Measurements from ENCODE around the gene PRR14L.
A peak's percentile ranks its signal among the peaks of the same experiment; 100 is the strongest.
"Not testable (repeated sequence)": the region's sequence is repeated elsewhere in the genome, so short reads cannot be mapped to it uniquely, and the experiment has no call there.

Gene PRR14L

DNA sequence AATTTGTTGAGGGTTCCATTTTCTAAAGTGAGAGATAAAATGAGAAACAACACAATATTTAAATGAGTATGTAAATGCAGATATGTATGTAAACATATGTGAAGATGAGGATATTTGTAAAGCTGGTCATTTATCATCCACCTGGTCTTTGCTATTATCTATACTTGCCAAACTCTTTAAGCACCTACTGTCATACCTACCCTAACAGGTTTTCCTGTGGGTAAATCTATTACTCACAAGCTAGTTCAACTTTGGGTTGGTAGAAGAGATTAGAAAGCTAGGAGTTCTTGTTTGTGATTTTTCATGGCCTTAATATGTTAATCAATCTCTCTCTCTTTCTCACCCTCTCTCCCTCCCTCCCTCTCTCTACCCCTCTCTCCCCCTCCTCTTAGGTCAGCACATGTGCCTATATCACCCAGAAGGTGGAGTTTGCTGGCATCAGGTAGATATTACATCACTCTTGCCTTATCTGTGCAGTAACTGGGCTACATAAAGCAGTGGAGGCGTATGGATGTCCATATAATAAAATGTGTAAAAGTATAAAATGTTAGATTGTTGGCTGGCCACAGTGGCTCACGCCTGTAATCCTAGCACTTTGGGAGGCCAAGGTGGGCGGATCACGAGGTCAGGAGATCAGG lies 18.6 kb upstream of the PRR14L start:
- no peak for DNase-seq (ENCODE audit: extremely low spot score)
- no peak for TF ChIP-seq CTBP1 (IDR thresholded peaks at IDR 0.05; ENCODE audit: borderline replicate concordance)
- TF ChIP-seq FOXM1 (IDR thresholded peaks at IDR 0.05; ENCODE audit: borderline replicate concordance), result no peak
- TF ChIP-seq ELF4 (IDR thresholded peaks at IDR 0.05), result no peak
- TF ChIP-seq, protein P1, sequence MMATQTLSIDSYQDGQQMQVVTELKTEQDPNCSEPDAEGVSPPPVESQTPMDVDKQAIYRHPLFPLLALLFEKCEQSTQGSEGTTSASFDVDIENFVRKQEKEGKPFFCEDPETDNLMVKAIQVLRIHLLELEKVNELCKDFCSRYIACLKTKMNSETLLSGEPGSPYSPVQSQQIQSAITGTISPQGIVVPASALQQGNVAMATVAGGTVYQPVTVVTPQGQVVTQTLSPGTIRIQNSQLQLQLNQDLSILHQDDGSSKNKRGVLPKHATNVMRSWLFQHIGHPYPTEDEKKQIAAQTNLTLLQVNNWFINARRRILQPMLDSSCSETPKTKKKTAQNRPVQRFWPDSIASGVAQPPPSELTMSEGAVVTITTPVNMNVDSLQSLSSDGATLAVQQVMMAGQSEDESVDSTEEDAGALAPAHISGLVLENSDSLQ (IDR thresholded peaks at IDR 0.05), result no peak
- no peak for TF ChIP-seq ARNT (IDR thresholded peaks at IDR 0.05)
- no peak for TF ChIP-seq LEF1 (IDR thresholded peaks at IDR 0.05; ENCODE audit: borderline replicate concordance)
- TF ChIP-seq SUZ12 (IDR thresholded peaks at IDR 0.05), result no peak
- ChIA-PET POLR2A (no interaction called here), CTCF (no interaction called here)

DNA sequence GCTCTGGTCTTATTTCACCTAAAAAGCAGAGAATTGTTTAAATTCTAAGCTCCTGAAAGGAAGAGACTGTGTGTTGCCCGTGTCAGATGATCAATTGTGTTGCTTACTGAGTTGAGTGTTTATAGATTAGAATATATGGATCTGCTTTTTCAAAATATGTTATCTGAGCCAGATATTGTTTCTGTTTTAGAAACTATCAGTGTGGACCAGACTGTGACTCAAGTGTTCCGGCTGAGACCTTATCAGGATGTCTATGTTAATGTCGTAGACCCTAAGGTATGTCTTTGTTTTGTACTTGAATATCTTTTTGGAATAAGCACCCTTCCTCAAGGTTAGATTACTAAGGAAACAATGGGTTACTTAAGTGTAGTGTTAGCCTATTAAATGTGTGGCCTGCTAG lies 14.9 kb upstream of the PRR14L start:
- ChIA-PET POLR2A (no interaction called here), CTCF (no interaction called here)
- TF ChIP-seq, protein P1 (IDR thresholded peaks at IDR 0.05), result no peak
- TF ChIP-seq FOXA1 (IDR thresholded peaks at IDR 0.05), result no peak
- no peak for DNase-seq (ENCODE audit: extremely low spot score)

DNA sequence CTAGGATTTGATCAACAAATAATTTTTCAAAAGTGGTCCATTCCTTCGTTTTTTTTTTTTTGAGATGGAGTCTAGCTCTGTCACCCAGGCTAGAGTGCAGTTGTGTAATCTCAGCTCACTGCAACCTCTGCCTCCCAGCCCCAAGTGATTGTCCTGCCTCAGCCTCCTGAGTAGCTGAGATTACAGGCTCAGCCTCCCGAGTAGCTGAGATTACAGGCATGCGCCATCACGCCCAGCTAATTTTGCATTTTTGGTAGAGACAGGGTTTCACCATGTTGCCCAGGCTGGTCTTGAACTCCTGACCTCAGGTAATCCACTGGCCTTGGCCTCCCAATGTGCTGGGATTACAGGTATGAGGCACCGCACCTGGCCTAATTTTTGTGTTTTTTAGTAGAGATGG lies 8.9 kb upstream of the PRR14L start:
- POLR2A ChIA-PET; DNase-seq (ENCODE audit: extremely low spot score); CTCF ChIA-PET: not testable (repeated sequence)

DNA sequence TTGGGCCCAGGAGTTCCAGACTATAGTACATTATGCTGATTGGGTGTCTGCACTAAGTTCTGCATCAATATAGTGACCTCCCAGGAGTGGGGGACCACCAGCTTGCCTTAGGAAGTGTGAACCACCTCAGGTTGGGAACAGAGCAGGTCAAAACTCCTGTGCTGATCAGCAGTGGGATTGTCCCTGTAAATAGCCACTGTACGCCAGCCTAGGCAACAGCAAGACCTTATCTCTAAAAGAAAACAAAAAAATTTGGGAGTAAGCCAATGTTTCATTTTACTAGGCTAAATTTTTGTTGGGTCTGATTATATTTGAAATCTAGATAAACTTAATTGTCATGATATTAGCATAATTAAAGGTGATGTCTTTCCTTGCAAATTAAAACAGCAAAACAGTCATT lies 7.3 kb upstream of the PRR14L start:
- TF ChIP-seq SUZ12 (IDR thresholded peaks at IDR 0.05), result no peak
- TF ChIP-seq FOXM1 (IDR thresholded peaks at IDR 0.05; ENCODE audit: borderline replicate concordance), result no peak
- TF ChIP-seq NFRKB (IDR thresholded peaks at IDR 0.05), result no peak
- no peak for TF ChIP-seq HDGF (IDR thresholded peaks at IDR 0.05; ENCODE audit: borderline replicate concordance)
- TF ChIP-seq TARDBP (IDR thresholded peaks at IDR 0.05), result no peak
- TF ChIP-seq L3MBTL2 (conservative IDR thresholded peaks at IDR 0.05), result no peak
- TF ChIP-seq SP1 (IDR thresholded peaks at IDR 0.05), result no peak
- TF ChIP-seq ZNF384 (IDR thresholded peaks at IDR 0.05), result no peak
- no peak for TF ChIP-seq ARNT (IDR thresholded peaks at IDR 0.05)
- TF ChIP-seq FOXK2 (IDR thresholded peaks at IDR 0.05), result no peak
- no peak for TF ChIP-seq CTBP1 (IDR thresholded peaks at IDR 0.05; ENCODE audit: borderline replicate concordance)
- TF ChIP-seq, protein P1 (IDR thresholded peaks at IDR 0.05), result no peak
- TF ChIP-seq ELF4 (IDR thresholded peaks at IDR 0.05), result no peak
- TF ChIP-seq LEF1 (IDR thresholded peaks at IDR 0.05; ENCODE audit: borderline replicate concordance), result no peak
- no peak for TF ChIP-seq BHLHE40 (IDR thresholded peaks at IDR 0.05; ENCODE audit: borderline replicate concordance)
- no peak for TF ChIP-seq FOXA1 (IDR thresholded peaks at IDR 0.05)
- no peak for DNase-seq (ENCODE audit: extremely low spot score)
- ChIA-PET POLR2A (no interaction called here), CTCF (no interaction called here)

DNA sequence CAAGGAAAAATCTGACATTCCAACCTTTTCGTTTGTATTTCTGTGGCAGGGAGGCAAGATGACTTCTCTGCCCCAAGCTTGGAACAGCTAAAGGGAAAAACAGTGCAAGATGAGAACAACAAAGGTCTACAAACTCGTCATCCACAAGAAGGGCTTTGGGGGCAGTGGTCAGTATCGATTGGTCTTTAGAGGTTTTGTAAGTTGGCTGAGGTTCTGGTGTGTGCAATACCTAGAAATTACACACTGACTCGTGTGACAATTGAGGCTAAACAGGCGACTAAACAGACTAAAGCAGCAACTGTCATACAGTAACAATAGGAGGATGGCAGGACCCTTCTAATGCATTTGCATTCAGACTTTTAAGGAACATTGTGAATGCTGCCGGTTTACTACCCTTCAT lies 4.9 kb upstream of the PRR14L start:
- CTCF ChIA-PET, result no interaction called here
- POLR2A ChIA-PET, result no interaction called here
- TF ChIP-seq CTBP1 (IDR thresholded peaks at IDR 0.05; ENCODE audit: borderline replicate concordance) (no peak), FOXK2 (IDR thresholded peaks at IDR 0.05) (no peak), TARDBP (IDR thresholded peaks at IDR 0.05) (no peak), ZNF384 (IDR thresholded peaks at IDR 0.05) (no peak), L3MBTL2 (conservative IDR thresholded peaks at IDR 0.05) (no peak), FOXA1 (IDR thresholded peaks at IDR 0.05) (no peak), FOXM1 (IDR thresholded peaks at IDR 0.05; ENCODE audit: borderline replicate concordance) (no peak), LEF1 (IDR thresholded peaks at IDR 0.05; ENCODE audit: borderline replicate concordance) (no peak), HDGF (IDR thresholded peaks at IDR 0.05; ENCODE audit: borderline replicate concordance) (no peak), ELF4 (IDR thresholded peaks at IDR 0.05) (no peak)
- DNase-seq (ENCODE audit: extremely low spot score), result no peak

DNA sequence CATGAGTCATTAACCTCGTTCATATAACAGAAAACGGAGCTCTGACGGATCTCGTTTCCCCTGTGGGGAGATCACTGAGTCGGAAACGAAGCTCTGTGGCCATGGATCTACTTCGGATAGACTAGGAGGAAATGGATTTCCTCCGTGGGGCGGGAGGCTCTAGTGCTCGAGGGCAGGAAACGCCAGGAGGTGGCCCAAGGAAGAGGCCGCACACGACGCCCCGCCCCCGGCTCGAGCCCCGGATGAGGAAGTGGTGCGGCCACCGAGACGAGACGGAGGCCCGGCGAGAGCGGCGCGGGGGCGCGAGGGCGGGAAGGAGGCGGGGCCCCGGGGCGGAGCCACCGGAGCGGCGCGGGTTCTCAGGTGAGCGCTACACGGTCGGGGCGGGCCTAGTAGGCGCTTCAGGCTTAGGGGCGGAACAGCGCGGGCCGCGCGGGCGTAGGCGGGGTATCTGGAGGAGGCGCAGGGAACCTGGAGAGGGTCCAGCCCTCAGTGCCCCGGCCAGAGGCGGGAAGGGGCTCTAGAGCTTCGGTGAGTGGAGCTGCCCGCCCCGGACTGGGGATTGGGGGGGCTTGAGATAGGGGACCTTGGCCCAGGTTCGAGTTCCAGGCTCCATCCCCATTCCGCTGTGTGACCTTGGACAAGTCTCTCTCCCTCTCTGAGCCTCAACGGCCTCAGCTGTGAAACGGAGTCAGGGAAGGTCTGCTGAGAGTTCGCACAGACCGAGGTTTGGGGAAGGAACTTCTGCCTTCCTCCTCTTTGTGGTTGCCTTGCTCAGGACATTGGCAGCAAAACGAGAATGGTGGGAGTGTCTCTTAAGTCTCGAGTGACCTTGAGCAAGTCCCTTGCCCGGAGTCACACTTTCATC lies 3.9 kb upstream of the PRR14L start, which contains the start of gene DEPDC5:
DEPDC5 (plus strand) TSS at position 386 of the 868 bp plus-strand sequence. CDS start 903 bp downstream, outside the sequence.
- POLR2A ChIA-PET, result interaction anchor here (0.6 to 2.9 kb wide), 26 partner anchors 8 to 240 kb away, joined by 3 to 35 read pairs (median 5); partner anchors contain the start of genes PISD and YWHAH
- TF ChIP-seq, protein P1 (IDR thresholded peaks at IDR 0.05), result no peak
- TF ChIP-seq ELF4 (IDR thresholded peaks at IDR 0.05), result peak; percentile 81
- no peak for TF ChIP-seq SUZ12 (IDR thresholded peaks at IDR 0.05)
- no peak for TF ChIP-seq FOXM1 (IDR thresholded peaks at IDR 0.05; ENCODE audit: borderline replicate concordance)
- no peak for TF ChIP-seq SP1 (IDR thresholded peaks at IDR 0.05)
- no peak for TF ChIP-seq HDGF (IDR thresholded peaks at IDR 0.05; ENCODE audit: borderline replicate concordance)
- TF ChIP-seq L3MBTL2 (conservative IDR thresholded peaks at IDR 0.05), result peak; percentile 89
- peak; percentile 99 for DNase-seq (ENCODE audit: extremely low spot score)
- CTCF ChIA-PET, result interaction anchor here (0.6 to 2.5 kb wide), 2 partner anchors 65 to 216 kb away, joined by 5 to 11 read pairs; no protein-coding TSS in a partner anchor

Measured in HEK293T (cell line).